AG04450 (cell line): ENCODE data around the gene DCAF10. TPM values are rescaled to one million over a fixed set of nuclear protein-coding genes. Genes with fewer than 3 reads are reported as not detected.
A peak's percentile ranks its signal among the peaks of the same experiment; 100 is the strongest.

Source experiments
- CTCF ChIA-PET: fragments of 300-600, 350-600 bp; formaldehyde crosslinking; extraction: SDS; loops from one replicate; lab custom pipeline; 2022; ENCODE audit warnings: antibody characterized with exemption, inconsistent platforms; lab: Charles Lee
- POLR2A ChIA-PET: fragments of 350-600 bp; formaldehyde crosslinking; extraction: SDS; loops from one replicate; lab custom pipeline; 2021; ENCODE audit warnings: antibody characterized with exemption, inconsistent platforms; lab: Yijun Ruan, JAX
- DNase-seq: peaks from one replicate; pipeline ENCODE4 v3.0.0-alpha.2; 2011; ENCODE audit warnings: low read depth, low spot score
- H3K27ac ChIP-seq: one replicate; pipeline ENCODE4 v1.5.1; 2012; ENCODE audit warnings: low read depth, low read length, control low read depth
- H3K27me3 ChIP-seq: one replicate; pipeline ENCODE4 v1.6.0; 2012; ENCODE audit warnings: low read length; ENCODE audit not compliant: control insufficient read depth, insufficient read depth
- H3K4me3 ChIP-seq: 2 replicates; pipeline ENCODE4 v1.5.1; 2011; ENCODE audit warnings: mild to moderate bottlenecking, low read depth, low read length, control low read depth
- H3K9me3 ChIP-seq: 2 replicates; pipeline ENCODE4 v1.5.1; 2012; ENCODE audit warnings: low read length; ENCODE audit not compliant: control insufficient read depth, insufficient read depth
- CTCF ChIP-seq: IDR thresholded peaks from 2 replicates; pipeline ENCODE4 v1.5.1; 2011; ENCODE audit warnings: low read depth, low read length, control low read depth, inconsistent platforms
- polyA plus RNA-seq: library from polyadenylated mRNA; depleted of rRNA; stranded (reverse); fragments of >200 nt; gene quantifications from 2 replicates; pipeline ENCODE4 v1.2.3, GENCODE V29; 2011

DCAF10 gene
- polyA plus RNA-seq, 1 experiment: 28.7 TPM

- POLR2A ChIA-PET: no interaction called here
- no peaks in the 10 kb centered on the region for H3K9me3 ChIP-seq
- DNase-seq: no peak
- no peaks in the 10 kb centered on the region for H3K27me3 ChIP-seq
- TF ChIP-seq CTCF: peak; percentile 17; the same call in 1 of the 2 replicates
- CTCF ChIA-PET: interaction anchor here (0.8 to 3.3 kb wide), 9 partner anchors 9 to 573 kb away, joined by 3 to 23 read pairs (median 4); no protein-coding TSS in a partner anchor
- H3K27ac ChIP-seq: no peak overlapping the region
- H3K4me3 ChIP-seq: no peak overlapping the region
Measured at GRCh38 chr9:37859043-37859442, 58.4 kb downstream of the DCAF10 start.

GRCh38 chr9:37862530-37862929, 61.9 kb downstream of the DCAF10 start:
- CTCF ChIA-PET: interaction anchor here (0.7 kb wide), 1 partner anchor 597 kb away, joined by 4 read pairs; no protein-coding TSS in a partner anchor
- Histone ChIP-seq H3K9me3 (no peaks in the 10 kb centered on the region), H3K27ac (no peak overlapping the region), H3K4me3 (no peak overlapping the region), H3K27me3 (no peaks in the 10 kb centered on the region)
- no peak for TF ChIP-seq CTCF
- no peak for DNase-seq
- POLR2A ChIA-PET: no interaction called here

- ChIA-PET CTCF (interaction anchor here (0.6 kb wide), 1 partner anchor 23 kb away, joined by 8 read pairs; no protein-coding TSS in a partner anchor), POLR2A (no interaction called here)
- Histone ChIP-seq H3K27ac (no peak overlapping the region), H3K27me3 (no peaks in the 10 kb centered on the region), H3K9me3 (no peaks in the 10 kb centered on the region), H3K4me3 (no peak overlapping the region)
- TF ChIP-seq CTCF: no peak
- no peak for DNase-seq
Measured at GRCh38 chr9:37870081-37870798, 69.6 kb downstream of the DCAF10 start.

- POLR2A ChIA-PET: no interaction called here
- CTCF ChIA-PET: interaction anchor here (0.6 kb wide), 1 partner anchor 23 kb away, joined by 8 read pairs; no protein-coding TSS in a partner anchor
- H3K27me3 ChIP-seq: no peaks in the 10 kb centered on the region
- no peak for TF ChIP-seq CTCF
- no peak overlapping the region for H3K27ac ChIP-seq
- no peaks in the 10 kb centered on the region for H3K9me3 ChIP-seq
- DNase-seq: no peak
- no peak overlapping the region for H3K4me3 ChIP-seq
Measured at GRCh38 chr9:37870799-37871176, 70.2 kb downstream of the DCAF10 start.

- no peak for DNase-seq
- Histone ChIP-seq H3K4me3 (no peak overlapping the region), H3K9me3 (peaks cover 8% of the 10 kb centered on the region), H3K27me3 (no peaks in the 10 kb centered on the region), H3K27ac (no peak overlapping the region)
- ChIA-PET POLR2A (no interaction called here), CTCF (no interaction called here)
- TF ChIP-seq CTCF: no peak
Measured at GRCh38 chr9:37873955-37874354, 73.4 kb downstream of the DCAF10 start.
